ENCODE data around the gene CALM3.

Gene CALM3

GRCh38 chr19:46611776-46612175 lies 10.6 kb downstream of the CALM3 start:
- ChIA-PET CTCF (interaction anchor here (1.1 to 18.5 kb wide), 7 partner anchors 11 to 142 kb away, joined by 3 to 287 read pairs (median 35); partner anchors contain the start of genes CALM3, DACT3 and PTGIR), POLR2A (interaction anchor here (0.5 kb wide), 1 partner anchor 1752 kb away, joined by 3 read pairs; the partner anchor contains the start of genes SYNGR4 and TMEM143)
- no peak for DNase-seq (ENCODE audit: extremely low spot score)
- TF ChIP-seq, protein P1, sequence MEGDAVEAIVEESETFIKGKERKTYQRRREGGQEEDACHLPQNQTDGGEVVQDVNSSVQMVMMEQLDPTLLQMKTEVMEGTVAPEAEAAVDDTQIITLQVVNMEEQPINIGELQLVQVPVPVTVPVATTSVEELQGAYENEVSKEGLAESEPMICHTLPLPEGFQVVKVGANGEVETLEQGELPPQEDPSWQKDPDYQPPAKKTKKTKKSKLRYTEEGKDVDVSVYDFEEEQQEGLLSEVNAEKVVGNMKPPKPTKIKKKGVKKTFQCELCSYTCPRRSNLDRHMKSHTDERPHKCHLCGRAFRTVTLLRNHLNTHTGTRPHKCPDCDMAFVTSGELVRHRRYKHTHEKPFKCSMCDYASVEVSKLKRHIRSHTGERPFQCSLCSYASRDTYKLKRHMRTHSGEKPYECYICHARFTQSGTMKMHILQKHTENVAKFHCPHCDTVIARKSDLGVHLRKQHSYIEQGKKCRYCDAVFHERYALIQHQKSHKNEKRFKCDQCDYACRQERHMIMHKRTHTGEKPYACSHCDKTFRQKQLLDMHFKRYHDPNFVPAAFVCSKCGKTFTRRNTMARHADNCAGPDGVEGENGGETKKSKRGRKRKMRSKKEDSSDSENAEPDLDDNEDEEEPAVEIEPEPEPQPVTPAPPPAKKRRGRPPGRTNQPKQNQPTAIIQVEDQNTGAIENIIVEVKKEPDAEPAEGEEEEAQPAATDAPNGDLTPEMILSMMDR (IDR thresholded peaks at IDR 0.05; ENCODE audit: control extremely low read depth, extremely low read depth, low read depth, missing control alignments), result no peak

- POLR2A ChIA-PET, result no interaction called here
- no peak for DNase-seq (ENCODE audit: extremely low spot score)
- CTCF ChIA-PET, result interaction anchor here (0.6 to 18.5 kb wide), 20 partner anchors 8 to 140 kb away, joined by 3 to 287 read pairs (median 6); partner anchors contain the start of genes CALM3, DACT3 and PTGIR
- TF ChIP-seq, protein P1 (IDR thresholded peaks at IDR 0.05; ENCODE audit: control extremely low read depth, extremely low read depth, low read depth, missing control alignments), result no peak
Observed at GRCh38 chr19:46613525-46613924, 12.4 kb downstream of the CALM3 start.

- POLR2A ChIA-PET, result interaction anchor here (1.3 kb wide), 1 partner anchor 12 kb away, joined by 3 read pairs; the partner anchor contains the start of gene CALM3
- DNase-seq (ENCODE audit: extremely low spot score), result peak; percentile 82
- CTCF ChIA-PET, result interaction anchor here (0.6 to 18.5 kb wide), 22 partner anchors 9 to 139 kb away, joined by 3 to 287 read pairs (median 5); partner anchors contain the start of genes CALM3, DACT3 and PTGIR
- TF ChIP-seq, protein P1 (IDR thresholded peaks at IDR 0.05; ENCODE audit: control extremely low read depth, extremely low read depth, low read depth, missing control alignments), result peak; percentile 82
Observed at GRCh38 chr19:46614114-46614722, 13.1 kb downstream of the CALM3 start.

DNA sequence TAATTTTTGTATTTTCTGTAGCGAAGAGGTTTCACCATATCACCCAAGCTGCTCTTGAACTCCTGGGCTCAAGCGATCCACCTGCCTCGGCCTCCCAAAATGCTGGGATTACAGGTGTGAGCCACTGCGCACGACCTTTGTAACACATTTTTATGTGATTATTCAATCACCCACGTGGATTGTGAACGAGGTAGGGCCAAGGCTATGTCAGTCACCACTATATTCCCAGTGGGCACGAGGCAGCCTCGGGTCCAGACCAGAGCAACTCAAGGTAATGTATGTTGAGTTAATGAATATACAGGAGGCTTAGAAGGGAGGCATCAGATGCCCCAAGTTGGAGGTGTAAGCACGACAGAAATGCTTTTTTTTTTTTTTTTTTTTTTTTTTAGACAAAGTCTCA lies 14.8 kb downstream of the CALM3 start:
- no peak for DNase-seq (ENCODE audit: extremely low spot score)
- ChIA-PET POLR2A (no interaction called here), CTCF (interaction anchor here (1.6 to 18.5 kb wide), 11 partner anchors 9 to 138 kb away, joined by 4 to 287 read pairs (median 7); partner anchors contain the start of genes CALM3, DACT3 and PTGIR)
- TF ChIP-seq, protein P1 (IDR thresholded peaks at IDR 0.05; ENCODE audit: control extremely low read depth, extremely low read depth, low read depth, missing control alignments), result no peak

- TF ChIP-seq, protein P1 (IDR thresholded peaks at IDR 0.05; ENCODE audit: control extremely low read depth, extremely low read depth, low read depth, missing control alignments), result peak; percentile 65
- DNase-seq (ENCODE audit: extremely low spot score), result no peak
- ChIA-PET CTCF (interaction anchor here (0.7 to 18.5 kb wide), 19 partner anchors 8 to 139 kb away, joined by 3 to 287 read pairs (median 5); partner anchors contain the start of genes CALM3, DACT3 and PTGIR), POLR2A (interaction anchor here (0.6 to 0.9 kb wide), 2 partner anchors 16 to 132 kb away, joined by 3 to 6 read pairs; partner anchors contain the start of gene CALM3)
Observed at GRCh38 chr19:46616631-46617322, 15.6 kb downstream of the CALM3 start.

- CTCF ChIA-PET, result interaction anchor here (0.7 to 18.5 kb wide), 16 partner anchors 11 to 139 kb away, joined by 3 to 287 read pairs (median 5); partner anchors contain the start of genes CALM3 and DACT3
- POLR2A ChIA-PET, result interaction anchor here (0.9 kb wide), 1 partner anchor 17 kb away, joined by 3 read pairs; the partner anchor contains the start of gene CALM3
- TF ChIP-seq, protein P1 (IDR thresholded peaks at IDR 0.05; ENCODE audit: control extremely low read depth, extremely low read depth, low read depth, missing control alignments), result no peak
- DNase-seq (ENCODE audit: extremely low spot score), result no peak
Observed at GRCh38 chr19:46617601-46618000, 16.5 kb downstream of the CALM3 start.

All from GM10248 (cell line).